Epithelial cell of prostate (primary cell): ENCODE results near the gene CD1D.

Source experiments
- DNase-seq: peaks from one replicate; pipeline ENCODE4 v3.0.0-alpha.2; 2011; ENCODE audit warnings: low read depth, low spot score
- H3K27ac ChIP-seq: fragments of 450-650 bp; 2 replicates; pipeline ENCODE4 v1.5.1; 2017; ENCODE audit warnings: mild to moderate bottlenecking

Gene CD1D

GRCh38 chr1:158227904-158228623 lies 47.4 kb downstream of the CD1D start:
- no peak for DNase-seq
- no peak overlapping the region for H3K27ac ChIP-seq
